Muscle of back (tissue), 11 donors: ENCODE measurements around the gene RYR1. TPM values are rescaled to one million over a fixed set of nuclear protein-coding genes. Genes with fewer than 3 reads are reported as not detected.
"Not testable (repeated sequence)": the region's sequence is repeated elsewhere in the genome, so short reads cannot be mapped to it uniquely, and the experiment has no call there.

Experiments used
- DNase-seq, 3 donors: peaks; one replicate each; pipeline versions ENCODE4 v3.0.0 to v3.0.0-alpha.2; 2013
- polyA plus RNA-seq, 10 donors: library from polyadenylated mRNA; unstranded; fragments of 120-200 nt; gene quantifications; one replicate each; pipeline ENCODE4 v1.2.1, GENCODE V29; 2013; ENCODE audit not compliant: insufficient read length in 10 of 10

The RYR1 gene
- polyA plus RNA-seq, 10 donors: 269 to 630 (median 491) TPM

DNA sequence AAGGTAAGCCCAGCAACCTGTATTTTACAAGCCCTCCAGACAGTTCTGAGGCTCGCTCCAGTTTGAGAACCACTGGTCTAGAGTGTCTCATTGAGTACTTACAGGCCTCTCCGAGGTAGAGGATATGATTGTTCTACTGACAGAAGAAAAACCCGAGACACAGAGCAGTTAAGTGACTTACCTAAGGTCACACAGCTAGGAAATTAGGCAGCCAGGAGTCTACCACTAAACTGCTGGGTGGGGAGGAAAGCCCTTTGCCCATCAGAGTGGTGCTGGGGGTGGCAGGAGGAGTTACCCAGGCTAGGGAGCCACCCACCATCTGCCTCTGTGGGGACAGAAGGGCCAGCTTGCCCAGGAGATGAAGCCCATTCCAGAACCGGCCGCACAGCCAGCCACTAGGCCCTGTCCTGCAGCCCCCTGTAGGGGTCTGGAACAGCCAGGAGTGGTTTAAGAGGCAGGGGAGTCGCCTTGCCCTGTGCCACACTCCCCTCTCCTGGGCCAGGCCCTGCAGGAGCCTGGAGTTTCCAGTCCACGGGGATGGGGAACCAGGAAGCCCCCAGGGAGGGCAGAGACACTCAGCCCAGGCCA lies 8.2 kb upstream of the RYR1 start:
- no peak for DNase-seq

DNA sequence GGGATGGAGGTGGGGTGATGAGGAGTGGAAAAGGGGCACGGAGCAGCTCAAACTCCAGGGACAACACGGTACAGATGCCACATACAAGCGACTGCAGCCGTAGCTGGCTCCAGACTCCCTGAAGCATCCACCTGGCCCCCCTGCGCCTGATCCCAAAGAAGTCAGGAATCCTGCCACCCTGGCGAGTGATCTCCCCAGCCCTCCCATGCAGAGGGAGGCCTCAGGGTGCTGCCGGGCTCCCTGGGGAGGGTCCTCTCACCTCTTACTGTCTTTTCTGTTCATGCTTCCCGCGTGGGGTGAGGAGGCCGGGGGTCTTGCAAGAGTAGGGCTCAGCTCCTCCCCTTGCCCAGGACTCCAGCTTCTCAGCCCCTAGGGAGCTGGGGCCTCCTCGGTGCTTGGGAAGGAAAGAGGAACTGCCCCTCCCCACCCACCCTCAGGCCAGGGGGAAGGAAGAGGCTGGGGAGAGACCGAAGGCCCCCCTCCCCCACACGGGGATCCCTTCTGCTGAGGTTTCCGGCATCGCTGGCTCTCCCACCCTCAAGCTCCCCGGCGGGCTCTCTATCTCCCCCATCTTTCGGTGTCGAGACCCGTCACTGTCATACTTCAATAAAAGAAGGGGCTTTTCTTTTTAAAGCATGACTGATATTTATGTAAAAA lies 7.6 kb upstream of the RYR1 start, which contains the start of gene RASGRP4:
TSS of gene RASGRP4 (minus strand) at position 410 of the 657 bp plus-strand sequence. CDS start at position 282, 128 bp downstream.
- peak in 1 of 3 donors; percentile 38 for DNase-seq

DNA sequence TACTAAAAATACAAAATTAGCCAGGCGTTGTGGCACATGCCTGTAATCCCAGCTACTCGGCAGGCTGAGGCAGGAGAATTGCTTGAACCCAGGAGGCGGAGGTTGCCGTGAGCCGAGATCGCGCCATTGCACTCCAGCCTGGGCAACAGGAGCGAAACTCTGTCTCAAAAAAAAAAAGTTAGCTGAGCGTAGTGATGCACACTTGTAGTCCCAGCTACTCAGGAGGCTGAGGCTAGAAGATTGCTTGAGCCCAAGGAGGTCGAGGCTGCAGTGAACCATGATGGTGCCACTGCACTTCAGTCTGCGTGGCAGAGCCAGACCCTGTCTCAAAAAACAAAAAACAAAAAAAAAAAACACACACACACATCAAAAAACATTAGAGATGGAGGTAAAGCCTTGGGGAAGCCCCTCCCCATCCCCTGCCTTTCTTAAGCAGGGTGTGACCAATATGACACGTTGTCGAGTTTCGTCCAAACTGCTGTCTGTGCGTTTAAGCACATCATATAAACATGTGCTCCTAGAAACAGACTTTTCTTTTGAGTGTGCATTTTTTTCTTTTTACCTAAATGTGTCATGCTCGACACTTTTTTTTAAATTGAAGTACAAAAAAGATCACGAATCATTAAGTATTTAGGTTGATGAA lies 6.3 kb upstream of the RYR1 start:
- DNase-seq: not testable (repeated sequence)

DNA sequence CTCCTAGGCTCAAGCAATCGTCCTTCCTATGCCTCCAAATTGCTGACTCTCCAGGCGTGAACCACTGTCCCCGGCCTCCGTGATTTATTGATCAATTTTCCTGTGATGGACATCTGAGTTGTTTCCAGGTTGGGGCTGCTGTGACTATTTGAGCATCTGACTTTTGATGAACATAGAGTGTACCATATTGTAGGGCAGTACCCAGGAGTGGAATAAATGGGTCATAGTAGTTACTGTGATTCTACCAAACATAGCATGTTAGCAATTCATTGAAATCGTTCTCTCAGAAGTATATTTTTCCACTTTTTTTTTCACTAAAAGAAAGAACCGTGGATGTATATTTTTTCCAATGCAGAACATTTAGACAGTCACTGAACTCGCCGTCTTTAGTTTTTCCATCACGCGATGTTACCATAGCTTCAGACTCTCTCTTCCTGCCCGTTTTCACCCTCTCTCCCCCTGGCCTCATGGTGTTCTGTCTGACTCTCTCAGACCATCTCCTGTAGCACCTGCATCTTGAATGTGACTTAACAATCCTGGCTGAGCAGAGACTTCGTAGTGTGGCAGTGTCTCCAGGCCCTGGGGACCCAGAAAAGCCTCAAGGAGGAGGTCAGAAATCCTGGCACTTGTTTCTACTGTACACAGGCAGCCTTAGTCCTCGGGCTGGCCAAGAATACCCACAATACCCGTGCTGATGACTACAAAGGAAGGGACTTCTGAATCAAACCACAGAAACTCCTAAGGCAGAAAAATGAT lies 4.3 kb upstream of the RYR1 start:
- DNase-seq: no peak

DNA sequence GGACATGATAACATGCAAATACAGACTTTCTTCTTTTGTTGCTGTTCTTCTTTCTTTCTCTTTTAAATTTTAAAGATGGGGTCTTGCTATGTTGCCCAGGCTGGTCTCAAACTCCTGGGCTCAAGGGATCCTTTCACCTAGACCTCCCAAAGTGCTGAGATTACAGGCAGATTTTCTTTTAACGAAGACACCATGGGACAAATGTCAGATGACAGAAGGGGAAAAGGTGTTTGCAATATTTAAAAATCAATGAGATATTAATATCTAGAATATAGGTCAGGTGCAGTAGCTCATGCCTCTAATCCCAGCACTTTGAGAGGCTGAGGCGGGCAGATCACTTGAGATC lies 3.7 kb upstream of the RYR1 start:
- DNase-seq: no peak

DNA sequence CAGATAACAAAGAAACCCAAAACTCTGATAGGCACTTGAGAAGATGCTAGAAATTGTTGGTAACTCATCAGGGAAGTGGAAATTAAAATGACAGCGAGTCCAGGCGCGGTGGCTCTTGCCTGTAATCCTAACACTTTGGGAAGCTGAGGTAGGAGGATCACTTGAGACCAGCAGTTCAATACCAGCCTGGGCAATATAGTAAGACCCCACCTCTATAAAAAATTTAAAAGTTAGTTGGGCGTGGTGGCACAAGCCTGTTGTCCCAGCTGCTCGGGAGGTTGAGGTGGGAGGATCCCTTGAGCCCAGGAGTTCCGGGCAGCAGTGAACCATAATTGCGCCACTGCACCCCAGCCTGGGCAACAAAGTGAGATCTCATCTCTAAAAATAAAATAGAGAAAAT lies 2.6 kb upstream of the RYR1 start:
- no peak for DNase-seq

DNA sequence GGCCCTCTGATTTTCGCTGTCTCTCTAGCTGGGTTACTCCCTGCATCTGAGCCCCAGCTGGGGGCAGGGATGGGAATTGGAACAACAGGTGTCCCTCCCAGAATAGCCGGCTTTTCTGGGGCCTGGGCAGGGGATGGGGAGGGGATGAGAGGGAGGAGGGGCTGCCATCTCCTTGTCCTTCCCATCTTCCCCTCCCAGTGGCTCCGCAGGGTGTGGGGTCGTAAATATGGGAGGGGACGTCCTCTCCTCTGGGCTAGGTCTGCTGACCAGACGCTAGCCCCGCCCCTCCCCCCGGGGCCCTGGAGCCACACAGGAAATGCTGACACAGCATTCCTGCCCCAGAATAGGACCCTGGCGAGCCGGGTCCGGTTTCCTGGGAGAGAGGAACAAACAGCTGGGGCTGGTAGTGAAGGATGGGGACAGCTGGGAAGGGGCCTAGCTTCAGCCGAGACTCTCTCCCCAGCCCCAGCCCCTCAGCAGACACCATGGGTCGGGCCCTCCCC lies 1.1 kb downstream of the RYR1 start:
- peak; percentile 84 to 89 (median 88) for DNase-seq

DNA sequence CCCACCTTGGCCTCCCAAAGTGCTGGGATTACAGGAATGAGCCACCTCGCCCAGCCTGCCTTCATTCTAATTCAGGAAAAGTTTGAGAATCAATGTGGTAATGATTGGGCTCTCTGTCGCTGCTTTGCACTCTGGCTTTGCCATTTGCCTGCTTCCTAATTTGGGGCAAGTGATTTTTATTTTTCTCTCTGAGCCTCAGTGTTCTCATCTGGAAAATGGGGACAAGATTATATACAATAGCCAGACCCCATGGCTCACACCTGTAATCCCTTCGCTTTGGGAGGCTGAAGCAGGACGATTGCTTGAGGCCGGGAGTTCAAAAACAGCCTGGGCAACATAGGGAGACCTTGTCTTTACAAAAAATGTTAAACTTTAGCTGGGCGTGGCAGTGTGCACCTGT lies 3.8 kb downstream of the RYR1 start:
- no peak for DNase-seq

DNA sequence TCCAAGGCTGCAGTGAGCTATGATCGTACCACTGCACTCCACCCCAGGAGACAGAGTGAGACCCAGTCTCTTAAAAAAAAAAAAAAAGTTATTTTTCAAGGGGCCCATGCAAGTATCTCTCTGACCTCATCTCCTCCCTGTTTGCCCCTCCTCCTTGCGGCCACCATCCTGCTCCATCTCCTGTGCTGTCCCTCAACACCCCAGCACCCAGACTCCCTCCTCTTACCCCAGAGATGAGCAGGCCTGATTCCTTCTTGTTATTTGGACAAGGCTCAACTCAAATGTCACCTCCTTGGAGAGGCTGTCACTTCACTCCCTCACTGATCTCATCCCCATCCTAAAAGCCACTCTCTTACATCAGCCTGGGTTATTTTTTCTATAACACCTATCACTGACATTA lies 4.4 kb downstream of the RYR1 start:
- DNase-seq: no peak

DNA sequence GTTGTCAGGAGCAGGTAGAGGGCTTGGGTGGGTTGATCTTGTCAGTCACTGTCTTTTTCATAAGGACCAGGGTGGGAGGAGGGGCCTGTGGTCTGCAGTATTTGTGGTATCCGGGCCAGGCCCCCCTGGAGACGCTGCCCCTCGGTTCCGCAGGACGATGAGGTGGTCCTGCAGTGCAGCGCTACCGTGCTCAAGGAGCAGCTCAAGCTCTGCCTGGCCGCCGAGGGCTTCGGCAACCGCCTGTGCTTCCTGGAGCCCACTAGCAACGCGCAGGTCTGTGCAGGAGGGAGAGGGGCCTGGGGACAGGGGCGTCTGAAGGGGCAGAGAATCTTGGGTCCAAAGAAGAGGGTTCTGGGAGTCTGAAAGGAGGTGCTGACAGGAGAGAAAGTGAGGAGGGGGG lies 7.1 kb downstream of the RYR1 start:
- DNase-seq: no peak

DNA sequence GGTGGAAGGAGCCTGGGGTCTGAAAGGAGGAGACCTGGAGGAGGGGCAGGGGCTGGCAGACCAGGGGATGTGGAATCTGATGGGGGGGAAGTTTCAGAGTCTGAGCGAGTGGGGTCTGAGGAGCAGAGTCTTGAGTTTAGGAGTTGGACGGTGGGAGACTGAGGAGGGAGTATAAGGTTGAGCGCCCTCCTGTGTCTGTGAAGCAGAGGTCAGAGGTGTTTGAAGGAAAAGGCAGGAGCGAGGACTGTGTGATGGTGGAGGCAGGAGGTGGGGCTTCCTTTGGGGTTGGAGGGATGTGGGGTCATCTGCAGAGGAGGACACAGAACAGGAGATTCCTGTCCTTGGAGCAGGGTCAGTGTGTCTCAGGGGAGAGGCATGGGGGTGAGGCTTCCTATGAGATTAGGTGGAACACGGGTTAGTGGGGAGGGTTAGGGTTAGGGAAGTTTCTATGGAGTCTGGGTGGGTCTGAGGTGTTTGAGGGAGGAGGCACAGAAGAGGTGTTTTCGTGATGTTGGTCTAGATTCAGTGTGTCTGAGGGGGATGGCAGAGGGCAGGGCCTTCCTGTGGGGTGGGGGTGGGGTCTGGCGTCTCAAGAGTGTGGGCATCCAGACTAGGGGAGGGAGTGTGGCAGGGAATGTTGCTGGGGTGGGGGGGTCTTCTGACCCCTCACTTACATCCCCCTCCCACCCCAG lies 8.3 kb downstream of the RYR1 start:
- DNase-seq: no peak

DNA sequence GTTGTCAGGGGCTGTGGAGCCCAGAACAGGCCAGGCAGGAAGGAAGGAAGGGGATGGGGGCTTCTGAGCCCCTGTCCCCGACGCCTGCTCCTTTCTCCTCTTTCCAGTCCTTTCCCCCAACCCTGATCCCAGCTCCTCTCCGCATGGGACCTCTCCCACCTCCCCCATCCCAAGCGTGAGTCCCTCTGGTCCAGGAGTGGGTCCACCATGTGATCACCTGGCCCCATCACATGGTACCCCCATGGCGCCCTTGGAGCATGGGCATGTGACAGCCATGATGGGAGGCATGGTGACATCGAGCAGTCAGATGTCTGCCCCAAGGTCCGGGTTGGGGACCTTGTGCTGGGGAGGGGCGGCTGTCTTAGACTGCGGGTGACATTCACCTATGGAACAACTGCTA lies 9.2 kb downstream of the RYR1 start:
- no peak for DNase-seq

DNA sequence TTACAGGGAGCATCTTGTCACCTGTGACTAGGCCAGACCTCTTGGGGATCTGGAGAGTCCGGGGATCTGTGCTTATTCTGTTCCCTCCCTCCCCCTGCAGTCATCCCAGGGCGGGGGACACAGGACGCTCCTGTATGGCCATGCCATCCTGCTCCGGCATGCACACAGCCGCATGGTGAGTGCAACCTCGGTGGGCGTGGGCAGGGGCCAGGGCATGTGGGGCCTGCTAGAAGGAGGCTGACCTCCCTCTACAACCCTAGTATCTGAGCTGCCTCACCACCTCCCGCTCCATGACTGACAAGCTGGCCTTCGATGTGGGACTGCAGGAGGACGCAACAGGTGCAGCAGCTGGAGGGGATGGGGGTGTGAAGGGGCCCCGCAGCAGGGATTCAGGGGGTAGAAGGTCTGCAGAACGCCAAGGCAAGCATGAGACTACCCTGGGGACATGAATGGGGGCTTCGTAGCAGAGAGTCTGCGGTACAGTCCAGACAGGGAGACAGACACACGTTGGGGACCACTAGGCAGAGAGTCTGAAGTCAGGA lies 10.0 kb downstream of the RYR1 start:
- peak in 1 of 3 donors; percentile 16 for DNase-seq

DNA sequence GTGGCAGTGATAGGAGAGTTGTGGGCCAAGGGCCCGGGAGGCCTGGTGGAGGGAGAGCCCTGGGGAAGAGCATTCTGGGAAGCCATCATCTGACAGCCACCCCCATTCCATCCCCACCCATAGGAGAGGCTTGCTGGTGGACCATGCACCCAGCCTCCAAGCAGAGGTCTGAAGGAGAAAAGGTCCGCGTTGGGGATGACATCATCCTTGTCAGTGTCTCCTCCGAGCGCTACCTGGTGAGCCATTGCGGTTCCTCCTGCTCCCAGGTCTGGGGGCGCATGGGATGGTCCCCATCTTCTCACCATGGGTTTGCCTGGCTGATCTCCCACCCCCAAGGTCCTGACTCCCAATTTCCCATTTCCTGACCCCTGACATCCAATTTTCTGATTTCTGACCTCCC lies 10.5 kb downstream of the RYR1 start:
- DNase-seq: no peak

DNA sequence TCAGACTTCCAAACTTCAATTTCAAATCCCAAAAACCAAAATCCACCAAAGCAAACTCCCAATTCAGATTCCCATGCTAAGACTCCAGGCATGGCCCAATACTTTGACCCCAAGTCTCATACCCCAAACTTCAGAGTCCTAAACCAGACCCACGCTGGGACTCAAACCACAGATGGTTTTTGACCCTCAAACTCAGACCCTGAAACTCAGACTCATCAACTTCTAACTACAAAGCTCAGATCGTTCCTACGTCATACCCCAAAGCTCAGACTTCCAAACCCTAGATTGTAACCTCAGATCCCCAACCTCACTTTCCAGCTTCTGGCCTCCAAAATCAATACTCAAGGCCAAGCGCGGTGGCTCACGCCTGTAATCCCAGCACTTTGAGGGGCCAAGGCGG lies 11.9 kb downstream of the RYR1 start:
- DNase-seq: no peak

DNA sequence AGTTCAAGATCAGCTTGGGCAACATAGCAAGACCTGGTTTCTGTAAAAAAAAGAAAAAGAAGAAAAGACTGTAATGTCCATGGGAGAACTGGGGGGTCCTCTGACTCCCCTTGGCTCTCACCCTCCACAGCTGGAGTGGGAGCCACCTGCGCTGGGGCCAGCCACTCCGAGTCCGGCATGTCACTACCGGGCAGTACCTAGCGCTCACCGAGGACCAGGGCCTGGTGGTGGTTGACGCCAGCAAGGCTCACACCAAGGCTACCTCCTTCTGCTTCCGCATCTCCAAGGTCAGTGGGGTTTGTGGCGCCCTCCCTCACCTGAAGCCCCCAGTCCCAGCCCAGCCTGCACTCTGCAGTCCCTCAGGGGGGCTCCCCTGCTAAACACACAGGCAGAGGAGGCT lies 14.7 kb downstream of the RYR1 start:
- no peak for DNase-seq

DNA sequence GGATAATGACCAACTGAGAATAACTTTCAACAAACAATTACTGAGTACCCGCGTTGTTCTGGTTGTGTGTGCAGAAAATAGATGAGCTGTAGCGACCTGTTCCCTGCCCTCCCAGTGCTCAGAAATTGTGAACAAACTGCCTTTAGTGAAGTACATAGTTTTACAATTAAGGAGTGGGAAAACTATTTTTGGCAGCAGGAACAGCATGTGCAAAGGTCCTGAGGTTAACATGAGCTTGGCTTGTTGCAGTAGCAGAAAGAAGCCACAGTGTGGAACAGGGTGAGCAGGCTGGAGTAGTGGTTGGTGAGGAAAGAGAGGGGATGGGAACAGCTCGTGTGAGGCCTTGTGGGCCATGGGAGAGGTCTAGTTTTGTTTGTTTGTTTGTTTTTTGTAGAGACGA lies 16.0 kb downstream of the RYR1 start:
- DNase-seq: no peak

DNA sequence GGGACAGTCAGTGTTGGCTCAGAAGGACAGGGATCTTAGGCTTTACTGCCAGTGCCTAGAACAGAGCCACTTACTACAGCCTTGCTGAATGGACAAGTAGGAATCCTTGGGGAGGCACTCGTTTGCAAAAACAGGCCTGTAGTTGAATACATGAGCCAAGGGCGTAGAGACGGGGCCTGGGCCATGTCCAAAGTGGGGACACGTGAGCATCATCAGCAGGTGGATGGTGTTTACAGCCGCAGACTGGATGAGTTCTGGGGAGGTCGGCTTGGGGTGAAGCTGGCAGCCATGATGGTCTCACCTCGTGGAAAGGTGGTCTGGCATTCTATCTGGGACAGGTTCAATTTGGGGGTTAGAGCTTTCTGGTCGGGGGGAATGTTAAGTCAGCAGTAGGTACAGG lies 17.5 kb downstream of the RYR1 start:
- no peak for DNase-seq

DNA sequence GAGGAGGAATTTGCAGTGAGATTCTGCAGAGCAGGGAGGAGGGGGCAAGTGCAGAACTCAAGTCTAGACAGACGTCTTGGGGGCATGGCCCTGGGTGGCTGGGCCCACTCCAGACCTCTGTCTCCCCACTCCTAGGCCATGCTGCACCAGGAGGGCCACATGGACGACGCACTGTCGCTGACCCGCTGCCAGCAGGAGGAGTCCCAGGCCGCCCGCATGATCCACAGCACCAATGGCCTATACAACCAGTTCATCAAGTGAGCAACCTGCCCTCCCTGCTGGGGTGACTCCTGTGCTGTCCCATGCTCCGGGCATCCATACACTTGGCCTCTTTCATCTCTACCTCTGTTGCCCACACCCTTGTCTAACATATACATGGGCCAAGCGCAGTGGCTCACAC lies 18.1 kb downstream of the RYR1 start:
- DNase-seq: no peak

DNA sequence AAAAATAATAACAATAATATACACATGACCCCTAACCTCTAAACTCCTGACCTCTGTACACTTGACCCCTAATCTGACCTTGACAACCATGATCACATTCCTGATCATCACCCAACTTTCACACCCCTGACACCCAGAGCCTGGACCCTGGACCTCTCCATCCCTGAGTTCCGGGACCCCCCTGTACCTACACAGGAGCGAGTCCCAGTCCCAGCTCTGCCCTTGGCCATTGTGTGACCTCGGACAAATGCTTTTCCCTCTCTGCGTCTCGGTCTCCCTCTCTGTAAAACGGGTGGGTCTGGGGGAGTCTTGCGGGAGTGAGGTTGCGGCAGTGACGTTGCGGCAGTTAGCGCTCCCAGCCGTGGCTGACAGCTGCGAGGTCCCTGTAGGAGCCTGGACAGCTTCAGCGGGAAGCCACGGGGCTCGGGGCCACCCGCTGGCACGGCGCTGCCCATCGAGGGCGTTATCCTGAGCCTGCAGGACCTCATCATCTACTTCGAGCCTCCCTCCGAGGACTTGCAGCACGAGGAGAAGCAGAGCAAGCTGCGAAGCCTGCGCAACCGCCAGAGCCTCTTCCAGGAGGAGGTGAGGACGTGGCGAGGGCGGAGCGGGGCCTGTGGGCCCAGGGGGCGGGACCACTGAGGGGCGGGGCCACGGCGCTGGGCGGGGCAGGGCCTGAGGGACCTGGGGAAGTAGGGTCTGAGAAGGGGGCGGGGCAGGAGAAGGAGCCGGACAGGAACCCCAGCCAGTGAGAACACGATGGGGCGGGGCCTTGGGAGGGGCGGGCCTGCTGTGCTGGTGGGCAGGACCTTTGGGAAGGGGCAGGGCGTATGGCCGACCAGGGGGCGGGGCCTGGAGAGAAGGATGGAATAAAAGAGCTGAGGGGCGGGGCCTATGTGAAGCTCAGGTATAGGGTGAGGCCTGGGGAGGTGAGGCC lies 19.2 kb downstream of the RYR1 start:
- no peak for DNase-seq

DNA sequence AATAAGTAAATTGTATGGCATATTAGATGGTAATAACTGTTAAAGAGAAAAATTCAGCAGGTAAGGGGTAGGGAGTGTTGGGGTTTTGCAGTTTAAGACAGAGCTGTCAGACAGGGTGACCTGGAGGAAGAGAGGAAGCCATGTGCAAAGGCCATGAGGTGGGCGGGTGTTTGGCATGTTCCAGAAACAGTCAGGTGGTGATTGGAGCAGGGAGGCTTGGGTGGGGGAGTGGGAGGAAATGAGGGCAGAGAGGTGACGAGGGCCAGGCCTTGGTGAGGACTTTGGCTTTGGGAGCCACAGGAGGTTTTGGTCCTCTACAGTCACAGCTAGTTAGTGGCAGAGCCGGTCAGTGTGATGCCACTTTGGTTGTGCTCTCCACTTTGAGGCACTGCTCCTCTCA lies 20.1 kb downstream of the RYR1 start:
- no peak for DNase-seq
